Posterior cingulate gyrus (tissue), 11 donors: ENCODE results near the gene PNLIPRP3.
A peak's percentile ranks its signal among the peaks of the same experiment; 100 is the strongest.

Experiments used
- DNase-seq, 10 donors: peaks; one replicate each; pipeline versions ENCODE4 v3.0.0 to v3.0.0-alpha.2; 2020 to 2021; ENCODE audit warnings: mixed read lengths in 3 of 10
- intact Hi-C: fragments of 100-400 bp; cut with DNase I; formaldehyde crosslinking; loops from one replicate; pipeline ENCODE4 v1.15.1; 2023

PNLIPRP3 gene

GRCh38 chr10:116444527-116445142 lies 17.0 kb downstream of the PNLIPRP3 start:
- DNase-seq = peak in 1 of 10 donors; percentile 15

GRCh38 chr10:116450861-116451260 lies 23.2 kb downstream of the PNLIPRP3 start:
- DNase-seq = no peak

More at GRCh38 chr10:116444527-116445142, 17.0 kb downstream of the PNLIPRP3 start:
- intact Hi-C loops = loop anchor here (2.0 kb wide), 1 partner anchor 46 kb away; no protein-coding TSS in a partner anchor

GRCh38 chr10:116451711-116452337 lies 24.2 kb downstream of the PNLIPRP3 start:
- DNase-seq = no peak
- intact Hi-C loops = no loop called here

More at GRCh38 chr10:116450861-116451260, 23.2 kb downstream of the PNLIPRP3 start:
- intact Hi-C loops = no loop called here

- DNase-seq = no peak
- intact Hi-C loops = no loop called here
Measured at GRCh38 chr10:116452338-116452720, 24.7 kb downstream of the PNLIPRP3 start.

- intact Hi-C loops = no loop called here
- DNase-seq = no peak
Measured at GRCh38 chr10:116457488-116457887, 29.8 kb downstream of the PNLIPRP3 start.

GRCh38 chr10:116460219-116460618 lies 32.6 kb downstream of the PNLIPRP3 start:
- intact Hi-C loops = no loop called here

GRCh38 chr10:116461680-116462079 lies 34.0 kb downstream of the PNLIPRP3 start:
- intact Hi-C loops = no loop called here
- no peak for DNase-seq

More at GRCh38 chr10:116460219-116460618, 32.6 kb downstream of the PNLIPRP3 start:
- no peak for DNase-seq

- DNase-seq = no peak
- intact Hi-C loops = no loop called here
Measured at GRCh38 chr10:116464257-116464656, 36.6 kb downstream of the PNLIPRP3 start.

GRCh38 chr10:116465546-116465945 lies 37.9 kb downstream of the PNLIPRP3 start:
- no peak for DNase-seq
- intact Hi-C loops = no loop called here

GRCh38 chr10:116466715-116467422 lies 39.2 kb downstream of the PNLIPRP3 start:
- no peak for DNase-seq

GRCh38 chr10:116469437-116469836 lies 41.8 kb downstream of the PNLIPRP3 start:
- no peak for DNase-seq
- intact Hi-C loops = no loop called here

More at GRCh38 chr10:116466715-116467422, 39.2 kb downstream of the PNLIPRP3 start:
- intact Hi-C loops = no loop called here

GRCh38 chr10:116470071-116470470 lies 42.4 kb downstream of the PNLIPRP3 start:
- intact Hi-C loops = no loop called here
- no peak for DNase-seq

GRCh38 chr10:116470768-116471415 lies 43.2 kb downstream of the PNLIPRP3 start:
- intact Hi-C loops = no loop called here
- no peak for DNase-seq

GRCh38 chr10:116472891-116473290 lies 45.2 kb downstream of the PNLIPRP3 start:
- peak in 1 of 10 donors; percentile 15 for DNase-seq
- intact Hi-C loops = no loop called here

- intact Hi-C loops = no loop called here
- no peak for DNase-seq
Measured at GRCh38 chr10:116475866-116476265, 48.2 kb downstream of the PNLIPRP3 start.

- no peak for DNase-seq
- intact Hi-C loops = no loop called here
Measured at GRCh38 chr10:116476461-116476860, 48.8 kb downstream of the PNLIPRP3 start.

- peak in 5 of 10 donors; percentile 7 to 85 (median 74) for DNase-seq
- intact Hi-C loops = no loop called here
Measured at GRCh38 chr10:116477986-116478664, 50.5 kb downstream of the PNLIPRP3 start.

GRCh38 chr10:116486770-116487448 lies 59.3 kb downstream of the PNLIPRP3 start:
- no peak for DNase-seq
- intact Hi-C loops = no loop called here

GRCh38 chr10:116487522-116488430 lies 60.1 kb downstream of the PNLIPRP3 start:
- intact Hi-C loops = no loop called here
- no peak for DNase-seq
